GM08714 (cell line): Measurements from ENCODE around the gene TAC1.
"Not testable (repeated sequence)": the region's sequence is repeated elsewhere in the genome, so short reads cannot be mapped to it uniquely, and the experiment has no call there.

Experiments
- H3K4me3 ChIP-seq: fragments of 200-500 bp; sonication (Bioruptor generic); 2 replicates; pipeline ENCODE4 v1.5.1; 2014; ENCODE audit warnings: mild to moderate bottlenecking, low read length, inconsistent platforms
- ZNF274 ChIP-seq: IDR thresholded peaks from 2 replicates; pipeline ENCODE4 v1.6.1; 2012; ENCODE audit warnings: mild to moderate bottlenecking, low read depth, low read length

TAC1 gene

GRCh38 chr7:97770850-97771249 is 39.0 kb downstream of the TAC1 start:
- TF ChIP-seq ZNF274, result no peak
- no peak overlapping the region for H3K4me3 ChIP-seq

- no peak overlapping the region for H3K4me3 ChIP-seq
- no peak for TF ChIP-seq ZNF274
Observed at GRCh38 chr7:97771576-97771975, 39.7 kb downstream of the TAC1 start.

- no peak for TF ChIP-seq ZNF274
- H3K4me3 ChIP-seq, result no peak overlapping the region
Observed at GRCh38 chr7:97772045-97772901, 40.4 kb downstream of the TAC1 start.

GRCh38 chr7:97786398-97786797 is 54.5 kb downstream of the TAC1 start:
- H3K4me3 ChIP-seq, result not testable (repeated sequence)
